Mesendoderm (in vitro differentiated cells): Measurements from ENCODE around the gene FAM124B.
"Not testable (repeated sequence)": the region's sequence is repeated elsewhere in the genome, so short reads cannot be mapped to it uniquely, and the experiment has no call there.

ENCODE experiments used
- DNase-seq: peaks from one replicate; pipeline ENCODE4 v3.0.0; 2013
- H2AK5ac ChIP-seq: 2 replicates; pipeline ENCODE4 v1.6.1; 2013; ENCODE audit warnings: low read length, inconsistent platforms
- H2BK120ac ChIP-seq: 2 replicates; pipeline ENCODE4 v1.6.1; 2013; ENCODE audit warnings: low read depth, mild to moderate bottlenecking, low read length, moderate library complexity, mixed read lengths
- H2BK15ac ChIP-seq: replicated peaks from 2 replicates; pipeline ENCODE4 v1.6.1; 2013; ENCODE audit warnings: low read depth, mild to moderate bottlenecking, moderate library complexity
- H2BK5ac ChIP-seq: 2 replicates; pipeline ENCODE4 v1.6.1; 2013; ENCODE audit warnings: low read length, inconsistent platforms
- H3K18ac ChIP-seq: 2 replicates; pipeline ENCODE4 v1.6.1; 2013; ENCODE audit warnings: mild to moderate bottlenecking, low read length, mixed read lengths
- H3K23ac ChIP-seq: one replicate; pipeline ENCODE4 v1.6.1; 2013; ENCODE audit warnings: low read length
- H3K27ac ChIP-seq: 2 replicates; pipeline ENCODE4 v1.5.1; 2013; ENCODE audit warnings: low read depth, mild to moderate bottlenecking, inconsistent platforms, low read length, moderate library complexity
- H3K27me3 ChIP-seq: 2 replicates; pipeline ENCODE4 v1.6.1; 2013; ENCODE audit warnings: low read length, control low read depth, mild to moderate bottlenecking, inconsistent platforms; ENCODE audit not compliant: insufficient read depth, poor library complexity
- H3K36me3 ChIP-seq: 2 replicates; pipeline ENCODE4 v1.6.1; 2013; ENCODE audit warnings: low read length, inconsistent platforms; ENCODE audit not compliant: control insufficient read depth, insufficient read depth
- H3K4ac ChIP-seq: one replicate; pipeline ENCODE4 v1.6.1; 2013; ENCODE audit warnings: low read depth, mild to moderate bottlenecking, low read length, moderate library complexity
- H3K4me1 ChIP-seq: 2 replicates; pipeline ENCODE4 v1.6.1; 2013; ENCODE audit warnings: low read depth, low read length, inconsistent platforms; ENCODE audit not compliant: control insufficient read depth
- H3K4me2 ChIP-seq: 2 replicates; pipeline ENCODE4 v1.6.1; 2013; ENCODE audit warnings: low read length
- H3K4me3 ChIP-seq: 2 replicates; pipeline ENCODE4 v1.5.1; 2013; ENCODE audit warnings: mild to moderate bottlenecking, low read length
- H3K56ac ChIP-seq: one replicate; pipeline ENCODE4 v1.6.1; 2013; ENCODE audit warnings: low read length
- H3K79me1 ChIP-seq: 2 replicates; pipeline ENCODE4 v1.6.1; 2013; ENCODE audit warnings: low read length, inconsistent platforms
- H3K79me2 ChIP-seq: 2 replicates; pipeline ENCODE4 v1.6.1; 2013; ENCODE audit warnings: mild to moderate bottlenecking, low read length; ENCODE audit not compliant: control insufficient read depth, insufficient read depth
- H3K9ac ChIP-seq: 2 replicates; pipeline ENCODE4 v1.6.1; 2013; ENCODE audit warnings: low read length, inconsistent platforms
- H4K5ac ChIP-seq: one replicate; pipeline ENCODE4 v1.6.1; 2013; ENCODE audit warnings: low read length
- H4K8ac ChIP-seq: one replicate; pipeline ENCODE4 v1.6.1; 2013; ENCODE audit warnings: low read depth, mild to moderate bottlenecking, control low read depth, low read length, moderate library complexity
- WGBS: extraction: QIAGEN DNeasy Blood & Tissue Kit; methylation state at CpG from one replicate; pipeline ENCODE4 v1.1.7; 2013; ENCODE audit warnings: low lambda C conversion rate, missing lambda C conversion rate; ENCODE audit not compliant: insufficient coverage; ENCODE audit errors: extremely low coverage; 5-methylcytosine and 5-hydroxymethylcytosine counted together

FAM124B gene

DNA sequence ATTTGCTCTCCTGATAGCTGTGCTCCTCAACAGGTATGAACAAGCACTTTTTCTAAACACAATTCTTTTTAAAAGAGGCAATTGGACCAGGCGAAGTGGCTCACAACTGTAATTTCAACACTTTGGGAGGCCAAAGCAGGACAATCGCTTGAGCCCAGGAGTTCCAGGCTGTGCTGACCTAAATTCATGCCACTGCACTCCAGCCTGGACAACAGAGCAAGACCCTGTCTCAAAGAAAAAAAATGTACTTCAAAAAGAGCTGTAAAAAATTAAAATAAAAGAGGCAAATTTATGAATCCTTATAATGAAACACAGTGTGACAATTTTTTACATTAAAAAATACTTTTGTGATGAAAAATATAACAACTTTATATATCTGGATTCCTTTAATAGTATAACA lies 1.8 kb upstream of the FAM124B start:
- no CpG with 5 or more reads among the region's 2 CpGs for WGBS
- H3K27me3 ChIP-seq = no peaks in the 10 kb centered on the region
- H3K79me1 ChIP-seq = no peaks in the 10 kb centered on the region
- no peak overlapping the region for H4K8ac ChIP-seq
- no peak overlapping the region for H2BK15ac ChIP-seq
- no peak overlapping the region for H2BK120ac ChIP-seq
- H3K9ac ChIP-seq = no peak overlapping the region
- no peak overlapping the region for H3K18ac ChIP-seq
- no peak overlapping the region for H4K5ac ChIP-seq
- peaks cover 7% of the 10 kb centered on the region for H3K4me1 ChIP-seq
- H3K23ac ChIP-seq = no peak overlapping the region
- no peak overlapping the region for H3K56ac ChIP-seq
- no peak overlapping the region for H3K4me2 ChIP-seq
- H3K4me3 ChIP-seq = no peak overlapping the region
- H3K36me3 ChIP-seq = no peaks in the 10 kb centered on the region
- no peak overlapping the region for H2BK5ac ChIP-seq
- H3K79me2 ChIP-seq = no peaks in the 10 kb centered on the region
- H3K4ac ChIP-seq = no peak overlapping the region
- DNase-seq = no peak
- no peak overlapping the region for H3K27ac ChIP-seq
- H2AK5ac ChIP-seq = no peak overlapping the region

GRCh38 chr2:224400886-224401632 lies 848 bp downstream of the FAM124B start:
- no peak overlapping the region for H4K8ac ChIP-seq
- H3K56ac ChIP-seq = peak overlapping the region; percentile 79
- H3K23ac ChIP-seq = no peak overlapping the region
- H3K36me3 ChIP-seq = no peaks in the 10 kb centered on the region
- no CpG with 5 or more reads among the region's 22 CpGs for WGBS
- H3K4me2 ChIP-seq = no peak overlapping the region
- no peak overlapping the region for H2BK15ac ChIP-seq
- no peak overlapping the region for H4K5ac ChIP-seq
- H3K9ac ChIP-seq = peak overlapping the region; percentile 29
- no peak overlapping the region for H3K27ac ChIP-seq
- peak overlapping the region; percentile 25 for H2AK5ac ChIP-seq
- H3K79me1 ChIP-seq = no peaks in the 10 kb centered on the region
- H2BK5ac ChIP-seq = peak overlapping the region; percentile 83
- no peak overlapping the region for H2BK120ac ChIP-seq
- H3K4me1 ChIP-seq = peaks cover 7% of the 10 kb centered on the region
- peak overlapping the region; percentile 72 for H3K18ac ChIP-seq
- H3K27me3 ChIP-seq = no peaks in the 10 kb centered on the region
- DNase-seq = no peak
- H3K79me2 ChIP-seq = no peaks in the 10 kb centered on the region
- peak overlapping the region; percentile 75 for H3K4ac ChIP-seq
- no peak overlapping the region for H3K4me3 ChIP-seq

- WGBS = no CpG with 5 or more reads among the region's 8 CpGs
These were observed 1.6 kb downstream of the FAM124B start for GRCh38 chr2:224400174-224400810.

DNA sequence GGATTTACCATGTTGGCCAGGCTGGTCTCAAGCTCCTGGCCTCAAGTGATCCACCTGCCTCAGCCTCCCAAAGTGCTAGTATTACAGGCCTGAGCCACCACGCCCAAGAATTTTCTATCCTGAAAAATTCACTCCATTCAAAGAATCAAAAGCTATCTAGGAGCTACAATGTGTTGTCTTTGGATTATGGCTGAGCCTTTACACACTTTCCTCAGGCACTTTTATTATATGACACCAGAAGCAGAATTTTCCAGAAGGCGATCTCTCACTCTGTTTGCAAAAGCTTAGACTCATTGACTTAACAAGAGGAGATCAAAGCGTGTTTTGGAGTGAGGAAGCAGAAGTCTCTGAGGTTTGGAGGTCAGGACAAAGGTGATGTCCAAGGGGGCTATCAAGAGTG lies 3.6 kb downstream of the FAM124B start:
- H2BK5ac ChIP-seq = no peak overlapping the region
- no peaks in the 10 kb centered on the region for H3K27me3 ChIP-seq
- H3K79me2 ChIP-seq = no peaks in the 10 kb centered on the region
- WGBS = no CpG with 5 or more reads among the region's 3 CpGs
- H3K56ac ChIP-seq = no peak overlapping the region
- no peak overlapping the region for H2BK120ac ChIP-seq
- no peak overlapping the region for H3K4me2 ChIP-seq
- H2BK15ac ChIP-seq = no peak overlapping the region
- peaks cover 7% of the 10 kb centered on the region for H3K4me1 ChIP-seq
- no peak overlapping the region for H4K8ac ChIP-seq
- DNase-seq = no peak
- no peak overlapping the region for H3K18ac ChIP-seq
- no peak overlapping the region for H3K27ac ChIP-seq
- H4K5ac ChIP-seq = no peak overlapping the region
- H3K79me1 ChIP-seq = no peaks in the 10 kb centered on the region
- H2AK5ac ChIP-seq = no peak overlapping the region
- no peak overlapping the region for H3K9ac ChIP-seq
- H3K36me3 ChIP-seq = no peaks in the 10 kb centered on the region
- peak overlapping the region; percentile 53 for H3K23ac ChIP-seq
- H3K4ac ChIP-seq = peak overlapping the region; percentile 43
- H3K4me3 ChIP-seq = no peak overlapping the region

More at GRCh38 chr2:224400174-224400810, 1.6 kb downstream of the FAM124B start:
- no peak overlapping the region for H4K8ac ChIP-seq
- DNase-seq = no peak
- H3K27ac ChIP-seq = no peak overlapping the region
- H3K4me3 ChIP-seq = no peak overlapping the region
- H3K18ac ChIP-seq = no peak overlapping the region
- H3K79me2 ChIP-seq = no peaks in the 10 kb centered on the region
- H3K23ac ChIP-seq = no peak overlapping the region
- no peak overlapping the region for H3K9ac ChIP-seq
- H3K36me3 ChIP-seq = no peaks in the 10 kb centered on the region
- H3K4ac ChIP-seq = no peak overlapping the region
- H4K5ac ChIP-seq = no peak overlapping the region
- H2BK15ac ChIP-seq = no peak overlapping the region
- H3K79me1 ChIP-seq = no peaks in the 10 kb centered on the region
- H3K4me1 ChIP-seq = peaks cover 7% of the 10 kb centered on the region
- no peak overlapping the region for H3K4me2 ChIP-seq
- no peak overlapping the region for H2AK5ac ChIP-seq
- H2BK5ac ChIP-seq = no peak overlapping the region
- no peak overlapping the region for H2BK120ac ChIP-seq
- H3K27me3 ChIP-seq = no peaks in the 10 kb centered on the region
- H3K56ac ChIP-seq = no peak overlapping the region

- not testable (repeated sequence) for H3K4ac ChIP-seq, H3K9ac ChIP-seq, H3K79me2 ChIP-seq
These were observed 4.8 kb downstream of the FAM124B start for GRCh38 chr2:224397100-224397499.

More at GRCh38 chr2:224397100-224397499, 4.8 kb downstream of the FAM124B start:
- H3K23ac ChIP-seq, H3K18ac ChIP-seq, H3K27me3 ChIP-seq, H4K8ac ChIP-seq, H3K4me3 ChIP-seq, H3K4me1 ChIP-seq, H2BK120ac ChIP-seq, DNase-seq, H4K5ac ChIP-seq, H3K56ac ChIP-seq, H2BK15ac ChIP-seq, H3K27ac ChIP-seq, H3K4me2 ChIP-seq, H2AK5ac ChIP-seq, H2BK5ac ChIP-seq, H3K36me3 ChIP-seq, H3K79me1 ChIP-seq: not testable (repeated sequence)
- WGBS = no CpG with 5 or more reads among the region's 5 CpGs
